Medulla oblongata (tissue), 1 donor: ENCODE data around the gene ZNF670.
"Not testable (repeated sequence)": the region's sequence is repeated elsewhere in the genome, so short reads cannot be mapped to it uniquely, and the experiment has no call there.

ENCODE experiments used
- DNase-seq: peaks from one replicate; pipeline ENCODE4 v3.0.0-alpha.2; 2015; ENCODE audit errors: extremely low spot score

Gene ZNF670

DNA sequence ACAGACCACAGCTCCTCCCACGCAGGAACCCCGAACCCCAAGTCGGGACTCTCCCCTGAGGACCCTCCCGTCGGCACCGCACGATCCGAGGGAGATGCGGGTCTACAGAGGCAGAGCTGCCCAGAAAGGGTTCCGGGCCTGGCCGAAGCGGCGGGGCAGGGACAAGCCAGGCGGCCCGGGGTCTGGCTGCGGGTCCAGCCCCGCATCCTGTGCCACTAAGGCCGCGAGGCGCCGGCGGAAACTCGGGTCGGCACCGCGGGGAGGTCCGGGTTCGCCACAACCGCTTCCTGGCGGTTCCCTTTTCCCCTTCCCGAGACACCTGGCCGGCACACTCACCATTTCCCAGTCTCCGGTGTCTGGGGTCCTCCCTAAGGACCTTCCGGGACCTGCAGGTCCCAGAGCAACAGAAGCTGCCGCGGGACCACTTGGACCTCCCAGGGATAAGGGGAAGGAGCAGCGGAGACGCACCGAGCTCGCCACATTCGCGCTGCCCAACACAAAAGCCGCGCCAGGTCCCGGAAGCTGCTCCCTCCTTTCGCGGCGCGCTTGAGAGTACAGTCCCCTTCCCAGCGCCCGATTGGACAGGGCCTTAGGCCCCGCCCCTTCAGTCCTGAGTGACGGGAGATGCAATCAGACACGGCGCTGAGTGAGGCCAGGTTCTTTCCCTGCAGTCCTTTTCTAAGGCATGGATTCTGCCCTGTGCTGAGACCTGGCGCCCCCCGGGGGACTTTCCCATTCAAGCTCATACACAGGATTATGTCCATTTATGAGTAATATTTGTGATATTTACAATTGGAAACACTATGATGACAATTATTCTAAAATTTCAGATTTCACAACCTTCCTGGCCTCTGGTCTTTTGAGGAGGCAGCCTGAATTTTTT lies at the start of gene ZNF670:
Gene ZNF670, minus strand, starts transcription at position 554 of the 883 bp plus-strand sequence. Its CDS starts 215 bp downstream, at position 339.
- DNase-seq, result peak; percentile 99

- DNase-seq, result peak; percentile 27
These were observed 49.1 kb upstream of the ZNF670 start for GRCh38 chr1:247127519-247128282.

- DNase-seq, result not testable (repeated sequence)
These were observed 48.0 kb upstream of the ZNF670 start for GRCh38 chr1:247126601-247127000.

- DNase-seq, result not testable (repeated sequence)
These were observed 47.6 kb upstream of the ZNF670 start for GRCh38 chr1:247126166-247126565.

DNA sequence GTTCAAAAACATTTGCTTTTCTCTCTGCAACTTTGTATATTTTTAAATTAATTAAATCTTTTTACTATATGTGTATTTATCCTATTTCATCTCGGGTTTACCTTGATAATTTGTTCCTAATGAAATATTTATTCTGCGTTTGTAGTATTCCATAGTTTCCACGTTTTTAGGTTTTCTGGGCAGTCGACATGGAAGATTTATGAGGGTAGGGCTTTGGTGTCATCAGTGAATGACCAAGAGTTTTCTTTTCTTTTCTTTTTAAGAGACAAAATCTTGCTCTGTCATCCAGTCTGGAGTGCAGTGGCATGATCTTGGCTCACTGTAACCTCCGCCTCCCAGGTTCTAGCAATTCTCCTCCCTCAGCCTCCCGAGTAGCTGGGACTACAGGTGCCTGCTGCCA lies 42.8 kb upstream of the ZNF670 start:
- DNase-seq, result no peak

GRCh38 chr1:247120408-247120668 lies 41.7 kb upstream of the ZNF670 start:
- not testable (repeated sequence) for DNase-seq

- no peak for DNase-seq
These were observed 41.2 kb upstream of the ZNF670 start for GRCh38 chr1:247119600-247120407.

- DNase-seq, result no peak
These were observed 40.4 kb upstream of the ZNF670 start for GRCh38 chr1:247118946-247119446.

DNA sequence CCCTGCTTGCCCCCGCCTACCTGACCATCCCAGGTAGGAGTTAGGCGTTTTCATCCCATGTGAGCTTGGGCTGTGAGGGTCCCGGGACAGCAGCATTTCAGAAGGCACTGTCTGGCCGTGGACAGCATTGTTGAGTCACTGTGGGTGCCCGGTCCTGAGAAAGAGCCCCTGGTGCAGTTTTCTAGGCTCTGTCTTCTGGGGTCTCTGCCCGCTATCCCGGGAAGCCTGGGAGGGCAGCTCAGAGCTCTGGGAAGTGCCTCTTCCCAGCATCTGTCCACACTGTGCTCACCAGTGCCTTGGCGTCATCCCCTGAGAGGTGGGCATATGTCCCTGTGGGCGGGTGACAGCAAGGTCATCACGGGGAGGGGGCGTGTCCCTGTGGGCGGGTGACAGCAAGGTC lies 36.9 kb upstream of the ZNF670 start:
- no peak for DNase-seq

DNA sequence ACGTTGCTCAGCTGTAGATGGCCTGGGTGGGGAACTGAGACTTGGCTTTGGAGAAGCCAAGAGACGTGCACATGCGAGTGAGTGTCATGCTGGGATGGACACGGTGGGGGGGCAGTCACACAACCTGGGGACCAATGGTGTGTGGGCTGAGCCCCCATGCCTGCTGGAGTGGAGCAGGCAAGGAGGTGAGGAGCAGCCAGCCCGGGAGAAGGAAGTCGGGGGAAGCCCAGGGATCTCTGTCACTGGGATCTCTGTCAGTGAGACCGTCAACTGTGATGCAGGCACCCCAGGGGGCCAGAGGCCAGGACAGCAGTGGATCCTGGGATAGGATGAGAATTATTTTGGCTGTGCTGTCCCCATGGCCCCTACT lies 36.5 kb upstream of the ZNF670 start:
- no peak for DNase-seq

GRCh38 chr1:247114351-247115140 lies 35.9 kb upstream of the ZNF670 start:
- no peak for DNase-seq

DNA sequence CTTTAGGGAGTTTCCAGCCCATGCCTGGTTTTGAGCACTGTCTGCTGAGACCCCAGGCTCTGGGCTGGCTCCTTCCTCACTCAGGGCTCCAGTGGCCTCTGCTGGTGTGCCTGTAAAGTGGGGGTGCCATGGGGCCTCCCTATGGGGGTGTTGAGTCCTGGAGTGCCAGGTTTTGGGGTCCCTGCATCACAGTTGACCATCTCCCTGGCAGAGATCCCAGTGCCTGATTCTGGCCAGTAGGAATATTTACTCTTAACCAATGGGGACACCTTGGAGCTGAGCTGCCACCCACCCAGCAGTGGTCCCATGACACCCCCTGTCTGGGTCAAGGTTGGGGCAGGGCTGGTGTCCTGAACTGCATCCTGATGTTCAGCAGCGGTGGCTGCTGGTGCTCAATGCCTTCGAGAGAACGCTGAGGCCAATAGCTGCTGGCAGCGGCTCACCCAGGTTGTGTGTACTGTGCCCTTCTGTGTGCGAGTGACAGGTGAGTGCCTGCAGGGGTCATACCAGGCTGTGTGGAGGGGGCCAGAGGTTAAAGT lies 35.2 kb upstream of the ZNF670 start:
- no peak for DNase-seq

DNA sequence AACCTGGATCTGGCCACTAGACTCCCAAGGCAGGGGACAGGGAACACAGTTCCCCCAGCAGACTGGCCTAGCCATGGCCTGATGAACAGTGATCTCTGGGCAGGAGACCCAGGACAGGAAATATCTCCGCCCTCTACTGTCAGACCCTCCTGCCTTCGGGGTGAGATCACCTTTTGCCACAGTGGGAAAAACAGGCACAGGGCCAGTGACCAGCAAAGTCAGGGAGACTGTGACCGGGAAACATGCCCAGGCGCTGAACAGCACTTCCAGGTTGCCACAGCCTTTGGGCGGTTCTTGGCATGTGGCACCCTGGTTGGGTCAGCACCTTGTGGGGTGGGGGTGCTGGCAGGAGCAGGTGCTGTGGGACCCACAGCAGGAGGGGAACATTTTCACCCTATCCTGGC lies 34.5 kb upstream of the ZNF670 start:
- no peak for DNase-seq

- no peak for DNase-seq
These were observed 33.8 kb upstream of the ZNF670 start for GRCh38 chr1:247112479-247112781.

- peak; percentile 41 for DNase-seq
These were observed 33.3 kb upstream of the ZNF670 start for GRCh38 chr1:247111700-247112478.

DNA sequence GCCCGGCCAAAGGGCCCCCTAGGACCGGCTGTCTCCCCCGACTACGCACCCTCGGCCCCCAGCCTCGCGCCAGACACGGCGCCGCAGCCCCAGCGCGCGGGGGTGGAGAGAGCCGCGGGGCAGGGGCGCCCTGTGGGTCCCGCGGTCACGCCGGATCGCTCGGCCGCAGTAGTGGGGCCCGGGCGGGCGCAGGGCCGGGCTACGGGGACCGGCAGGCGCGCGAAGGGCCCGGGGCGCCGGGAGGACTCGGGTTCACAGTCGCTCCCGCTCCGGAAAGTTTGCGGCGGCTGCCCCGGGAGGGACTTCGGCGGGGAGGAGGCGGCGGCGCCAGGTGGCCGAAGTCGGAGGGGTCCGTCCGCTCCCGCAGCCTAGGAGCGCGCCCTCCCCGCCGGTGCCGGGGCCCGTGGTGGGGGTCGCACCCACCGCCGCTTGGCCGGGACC lies 32.7 kb upstream of the ZNF670 start:
- no peak for DNase-seq

GRCh38 chr1:247110627-247111258 lies 32.1 kb upstream of the ZNF670 start:
- no peak for DNase-seq

GRCh38 chr1:247107694-247108093 lies 29.1 kb upstream of the ZNF670 start:
- DNase-seq, result no peak

- no peak for DNase-seq
These were observed 27.4 kb upstream of the ZNF670 start for GRCh38 chr1:247105966-247106365.

GRCh38 chr1:247104965-247105364 lies 26.4 kb upstream of the ZNF670 start:
- no peak for DNase-seq
